PC-3 (cell line): ENCODE data around the gene LNP1.

Experiments
- CTCF ChIP-seq: fragments of 300-600 bp; sonication (generic); conservative IDR thresholded peaks from 2 replicates; pipeline ENCODE4 v1.5.1; 2017; ENCODE audit warnings: antibody characterized with exemption, low read depth, mild to moderate bottlenecking, low read length
- EZH2 ChIP-seq: fragments of 300-600 bp; sonication (generic); IDR thresholded peaks from one replicate; pipeline ENCODE4 v1.6.1; 2017; ENCODE audit warnings: antibody characterized with exemption, mild to moderate bottlenecking, low read length; ENCODE audit not compliant: unreplicated experiment
- EZH2phosphoT487 ChIP-seq: fragments of 300-600 bp; sonication (generic); IDR thresholded peaks from 2 replicates; pipeline ENCODE4 v1.6.1; 2018; ENCODE audit warnings: mild to moderate bottlenecking, antibody characterized with exemption, low read length, borderline replicate concordance

- TF ChIP-seq CTCF: no peak
- no peak for TF ChIP-seq EZH2phosphoT487
- no peak for TF ChIP-seq EZH2
These were observed 54.7 kb downstream of the LNP1 start for GRCh38 chr3:100455841-100456550.
